ENCODE results near the gene RCE1.

RCE1 gene

DNA sequence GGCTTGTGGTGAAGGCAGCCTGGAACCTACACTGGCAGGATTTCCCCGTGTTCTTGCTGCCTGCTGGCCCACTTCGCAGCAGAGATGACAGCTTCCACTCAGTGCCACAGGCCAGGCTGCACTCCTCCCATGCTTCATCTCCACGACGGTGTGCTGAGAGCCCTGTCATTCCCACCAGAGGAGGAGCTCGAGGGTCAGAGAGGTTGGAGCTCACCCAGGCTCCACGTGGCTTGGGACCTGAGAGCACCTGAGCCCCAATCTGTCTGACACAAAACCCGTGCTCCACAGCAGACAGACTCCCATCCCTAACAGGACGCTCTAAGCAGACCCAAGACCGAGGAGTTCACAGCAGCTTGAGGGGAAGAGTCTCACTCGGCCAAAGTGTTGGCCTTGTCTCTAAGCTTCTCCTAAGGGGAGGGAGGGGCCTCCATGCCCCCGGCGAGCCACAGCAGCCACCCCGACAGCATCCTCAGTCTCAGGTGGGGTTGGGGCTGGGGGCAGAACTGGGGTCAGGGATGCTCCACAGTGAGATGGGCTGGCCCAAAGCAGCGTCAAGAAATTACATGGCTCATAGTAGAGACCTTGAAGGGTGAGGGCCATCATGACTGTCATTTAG lies 24.3 kb downstream of the RCE1 start:
- no peak for DNase-seq (ENCODE audit: low read depth, low spot score)
- Histone ChIP-seq H3K36me3 (ENCODE audit: insufficient read depth, low read length) (no peaks in the 10 kb centered on the region; the same call in 1 of the 2 replicates), H3K9me3 (ENCODE audit: low read depth, low read length) (no peaks in the 10 kb centered on the region), H3K9ac (ENCODE audit: insufficient read length) (no peak overlapping the region), H3K4me3 (no peak overlapping the region), H3K27ac (no peak overlapping the region)
- TF ChIP-seq FOXP2 (optimal IDR thresholded peaks at IDR 0.05; ENCODE audit: control extremely low read depth, extremely low read length, insufficient read depth) = no peak
- no peak for TF ChIP-seq POLR2AphosphoS5 (IDR thresholded peaks at IDR 0.05; ENCODE audit: borderline replicate concordance, low read depth, low read length)
- no peak for TF ChIP-seq EZH2 (IDR thresholded peaks at IDR 0.05)

- H3K27ac ChIP-seq = no peak overlapping the region
- H3K4me3 ChIP-seq = no peak overlapping the region
- DNase-seq (ENCODE audit: low read depth, low spot score) = no peak
- H3K9me3 ChIP-seq (ENCODE audit: low read depth, low read length) = no peaks in the 10 kb centered on the region
- no peak overlapping the region for H3K9ac ChIP-seq (ENCODE audit: insufficient read length)
- TF ChIP-seq FOXP2 (optimal IDR thresholded peaks at IDR 0.05; ENCODE audit: control extremely low read depth, extremely low read length, insufficient read depth) (no peak), EZH2 (IDR thresholded peaks at IDR 0.05) (no peak), POLR2AphosphoS5 (IDR thresholded peaks at IDR 0.05; ENCODE audit: borderline replicate concordance, low read depth, low read length) (no peak)
- H3K36me3 ChIP-seq (ENCODE audit: insufficient read depth, low read length) = no peaks in the 10 kb centered on the region; the same call in 1 of the 2 replicates
Measured at GRCh38 chr11:66868082-66868725, 25.0 kb downstream of the RCE1 start.

- TF ChIP-seq FOXP2 (optimal IDR thresholded peaks at IDR 0.05; ENCODE audit: control extremely low read depth, extremely low read length, insufficient read depth) (no peak), EZH2 (IDR thresholded peaks at IDR 0.05) (no peak), POLR2AphosphoS5 (IDR thresholded peaks at IDR 0.05; ENCODE audit: borderline replicate concordance, low read depth, low read length) (no peak)
- Histone ChIP-seq H3K36me3 (ENCODE audit: insufficient read depth, low read length) (no peaks in the 10 kb centered on the region; the same call in 1 of the 2 replicates), H3K4me3 (no peak overlapping the region), H3K9ac (ENCODE audit: insufficient read length) (no peak overlapping the region), H3K27ac (no peak overlapping the region), H3K9me3 (ENCODE audit: low read depth, low read length) (no peaks in the 10 kb centered on the region)
- no peak for DNase-seq (ENCODE audit: low read depth, low spot score)
Measured at GRCh38 chr11:66868726-66869566, 25.7 kb downstream of the RCE1 start.

GRCh38 chr11:66869567-66869870 lies 26.3 kb downstream of the RCE1 start:
- TF ChIP-seq EZH2 (IDR thresholded peaks at IDR 0.05) = no peak
- TF ChIP-seq POLR2AphosphoS5 (IDR thresholded peaks at IDR 0.05; ENCODE audit: borderline replicate concordance, low read depth, low read length) = no peak
- TF ChIP-seq FOXP2 (optimal IDR thresholded peaks at IDR 0.05; ENCODE audit: control extremely low read depth, extremely low read length, insufficient read depth) = no peak
- Histone ChIP-seq H3K27ac (no peak overlapping the region), H3K9ac (ENCODE audit: insufficient read length) (no peak overlapping the region), H3K9me3 (ENCODE audit: low read depth, low read length) (no peaks in the 10 kb centered on the region), H3K36me3 (ENCODE audit: insufficient read depth, low read length) (no peaks in the 10 kb centered on the region; the same call in 1 of the 2 replicates), H3K4me3 (no peak overlapping the region)
- no peak for DNase-seq (ENCODE audit: low read depth, low spot score)

DNA sequence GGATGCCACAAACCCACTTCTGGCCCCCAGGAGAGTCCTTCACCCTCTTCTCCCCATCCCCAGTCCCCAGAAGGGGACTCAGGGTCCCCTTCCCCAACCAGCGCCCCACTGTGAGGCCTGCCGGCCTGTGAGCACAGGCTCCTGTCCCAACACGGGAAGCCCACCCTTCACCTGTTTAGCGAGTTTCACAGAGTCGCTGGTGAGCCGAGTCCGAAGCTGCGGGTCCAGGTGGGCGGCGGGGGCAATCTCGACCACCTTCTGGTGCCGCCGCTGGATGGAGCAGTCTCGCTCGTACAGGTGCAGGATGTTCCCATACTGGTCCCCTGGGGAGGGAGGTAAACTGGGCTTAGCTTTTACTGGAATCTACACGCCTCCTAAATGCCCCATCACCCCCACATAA lies 26.9 kb downstream of the RCE1 start:
- Histone ChIP-seq H3K36me3 (ENCODE audit: insufficient read depth, low read length) (no peaks in the 10 kb centered on the region; the same call in 1 of the 2 replicates), H3K27ac (no peak overlapping the region), H3K9ac (ENCODE audit: insufficient read length) (no peak overlapping the region), H3K4me3 (no peak overlapping the region), H3K9me3 (ENCODE audit: low read depth, low read length) (no peaks in the 10 kb centered on the region)
- TF ChIP-seq EZH2 (IDR thresholded peaks at IDR 0.05) = no peak
- no peak for TF ChIP-seq POLR2AphosphoS5 (IDR thresholded peaks at IDR 0.05; ENCODE audit: borderline replicate concordance, low read depth, low read length)
- no peak for TF ChIP-seq FOXP2 (optimal IDR thresholded peaks at IDR 0.05; ENCODE audit: control extremely low read depth, extremely low read length, insufficient read depth)
- no peak for DNase-seq (ENCODE audit: low read depth, low spot score)

GRCh38 chr11:66870616-66871520 lies 27.6 kb downstream of the RCE1 start:
- no peaks in the 10 kb centered on the region for H3K9me3 ChIP-seq (ENCODE audit: low read depth, low read length)
- H3K9ac ChIP-seq (ENCODE audit: insufficient read length) = no peak overlapping the region
- TF ChIP-seq EZH2 (IDR thresholded peaks at IDR 0.05) (no peak), FOXP2 (optimal IDR thresholded peaks at IDR 0.05; ENCODE audit: control extremely low read depth, extremely low read length, insufficient read depth) (no peak), POLR2AphosphoS5 (IDR thresholded peaks at IDR 0.05; ENCODE audit: borderline replicate concordance, low read depth, low read length) (no peak)
- H3K36me3 ChIP-seq (ENCODE audit: insufficient read depth, low read length) = no peaks in the 10 kb centered on the region; the same call in 1 of the 2 replicates
- H3K27ac ChIP-seq = no peak overlapping the region
- no peak overlapping the region for H3K4me3 ChIP-seq
- DNase-seq (ENCODE audit: low read depth, low spot score) = no peak

GRCh38 chr11:66871521-66871901 lies 28.3 kb downstream of the RCE1 start:
- Histone ChIP-seq H3K9ac (ENCODE audit: insufficient read length) (no peak overlapping the region), H3K27ac (no peak overlapping the region), H3K36me3 (ENCODE audit: insufficient read depth, low read length) (no peaks in the 10 kb centered on the region; the same call in 1 of the 2 replicates), H3K9me3 (ENCODE audit: low read depth, low read length) (no peaks in the 10 kb centered on the region), H3K4me3 (no peak overlapping the region)
- DNase-seq (ENCODE audit: low read depth, low spot score) = no peak
- no peak for TF ChIP-seq FOXP2 (optimal IDR thresholded peaks at IDR 0.05; ENCODE audit: control extremely low read depth, extremely low read length, insufficient read depth)

Measured in SK-N-MC (cell line).